HCT116 (cell line): ENCODE measurements around the gene BICRAL.

Experiments
- CTCF ChIP-seq, 3 experiments: fragments of 200-600 bp in 1 of 3; sonication (generic) in 1 of 3; IDR thresholded peaks in 2 of 3; conservative IDR thresholded peaks in 1 of 3; 2 replicates each; pipeline ENCODE4 v1.5.1; 2012 to 2017; ENCODE audit warnings: low read depth in 2 of 3, low read length in 2 of 3, antibody characterized with exemption in 1 of 3, borderline replicate concordance in 1 of 3, control low read depth in 1 of 3, mild to moderate bottlenecking in 1 of 3, mixed read lengths in 1 of 3, mixed run types in 1 of 3, moderate library complexity in 1 of 3; ENCODE audit not compliant: insufficient read depth in 1 of 3
- EZH2 ChIP-seq: fragments of 200-600 bp; sonication (generic); IDR thresholded peaks from 2 replicates; pipeline ENCODE4 v1.6.1; 2017; ENCODE audit warnings: antibody characterized with exemption, mixed run types
- MAX ChIP-seq: IDR thresholded peaks from 2 replicates; pipeline ENCODE4 v1.6.1; 2012
- SP1 ChIP-seq: IDR thresholded peaks from 2 replicates; pipeline ENCODE4 v1.6.1; 2012; ENCODE audit warnings: low read depth

- TF ChIP-seq EZH2: no peak
- TF ChIP-seq SP1: no peak
- no peak for TF ChIP-seq CTCF (IDR thresholded peaks at IDR 0.05 in 2 of 3, conservative IDR thresholded peaks at IDR 0.05 in 1 of 3; ENCODE audit: borderline replicate concordance in 1 of 3, insufficient read depth in 1 of 3, low read depth in 2 of 3, low read length in 2 of 3)
- no peak for TF ChIP-seq MAX
Measured at GRCh38 chr6:42744351-42744893, 37.4 kb upstream of the BICRAL start.
